Prostate gland (tissue), 2 donors: ENCODE measurements around the gene SFRP5.

ENCODE experiments used
- POLR2A ChIP-seq: fragments of 450-650 bp; IDR thresholded peaks from one replicate; pipeline ENCODE4 v1.6.1; 2016; ENCODE audit warnings: antibody characterized with exemption, mild to moderate bottlenecking
- TF ChIP-seq, protein P1 (sequence below), 4 experiments: fragments of 200-600 bp in 2 of 4; fragments of 450-650 bp in 2 of 4; sonication (generic) in 2 of 4; IDR thresholded peaks; 1 replicate in 3 of 4; 2 replicates in 1 of 4; pipeline ENCODE4 v1.5.1; 2016 to 2019; ENCODE audit warnings: antibody characterized with exemption in 4 of 4, mild to moderate bottlenecking in 2 of 4, moderate library complexity in 2 of 4

DNA sequence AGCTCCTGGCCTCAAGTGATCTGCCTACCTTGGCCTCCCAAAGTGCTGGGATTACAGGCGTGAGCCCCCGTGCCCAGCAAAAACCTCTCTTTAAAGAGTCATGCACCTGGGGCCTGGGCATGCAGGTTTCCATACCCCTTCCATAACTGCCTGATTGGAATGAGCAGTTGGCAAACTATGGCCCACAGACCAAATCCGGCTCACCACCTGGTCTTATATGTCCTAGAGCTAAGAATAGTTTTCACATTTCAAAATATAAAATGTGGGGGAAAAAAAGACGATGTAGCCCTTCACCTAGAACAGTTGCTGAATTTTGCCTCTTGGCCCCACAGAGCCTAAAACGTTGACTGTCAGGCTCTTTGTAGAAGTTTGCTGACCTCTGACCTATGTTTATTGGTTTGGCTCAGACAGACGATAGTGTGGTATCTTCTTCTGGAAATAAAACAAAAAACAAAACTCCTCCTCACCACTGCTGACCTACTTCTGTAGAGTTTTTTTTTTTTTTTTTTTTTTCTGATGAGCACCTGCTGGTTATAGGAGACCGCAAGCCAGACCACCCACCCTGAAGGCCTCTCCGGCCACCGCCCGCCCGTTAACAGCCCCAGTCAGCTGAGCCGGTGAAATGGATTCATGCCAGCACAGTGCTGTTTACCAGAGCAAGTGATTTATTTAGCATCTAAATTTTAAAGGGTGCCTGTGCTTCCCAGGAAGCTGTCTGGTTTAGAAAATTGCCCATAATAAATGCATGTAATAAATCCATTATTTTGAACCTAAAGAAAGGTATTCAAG, 33.5 kb upstream of the SFRP5 start:
- TF ChIP-seq, protein P1, sequence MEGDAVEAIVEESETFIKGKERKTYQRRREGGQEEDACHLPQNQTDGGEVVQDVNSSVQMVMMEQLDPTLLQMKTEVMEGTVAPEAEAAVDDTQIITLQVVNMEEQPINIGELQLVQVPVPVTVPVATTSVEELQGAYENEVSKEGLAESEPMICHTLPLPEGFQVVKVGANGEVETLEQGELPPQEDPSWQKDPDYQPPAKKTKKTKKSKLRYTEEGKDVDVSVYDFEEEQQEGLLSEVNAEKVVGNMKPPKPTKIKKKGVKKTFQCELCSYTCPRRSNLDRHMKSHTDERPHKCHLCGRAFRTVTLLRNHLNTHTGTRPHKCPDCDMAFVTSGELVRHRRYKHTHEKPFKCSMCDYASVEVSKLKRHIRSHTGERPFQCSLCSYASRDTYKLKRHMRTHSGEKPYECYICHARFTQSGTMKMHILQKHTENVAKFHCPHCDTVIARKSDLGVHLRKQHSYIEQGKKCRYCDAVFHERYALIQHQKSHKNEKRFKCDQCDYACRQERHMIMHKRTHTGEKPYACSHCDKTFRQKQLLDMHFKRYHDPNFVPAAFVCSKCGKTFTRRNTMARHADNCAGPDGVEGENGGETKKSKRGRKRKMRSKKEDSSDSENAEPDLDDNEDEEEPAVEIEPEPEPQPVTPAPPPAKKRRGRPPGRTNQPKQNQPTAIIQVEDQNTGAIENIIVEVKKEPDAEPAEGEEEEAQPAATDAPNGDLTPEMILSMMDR (IDR thresholded peaks at IDR 0.05): no peak
- TF ChIP-seq POLR2A: no peak
